Peyer's patch (tissue), 4 donors: ENCODE data around the gene DNAL1. TPM values are rescaled to one million over a fixed set of nuclear protein-coding genes. Genes with fewer than 3 reads are reported as not detected.
A peak's percentile ranks its signal among the peaks of the same experiment; 100 is the strongest.

ENCODE experiments used
- DNase-seq, 3 donors: peaks; one replicate each; pipeline ENCODE4 v3.0.0-alpha.2; 2017 to 2019
- H3K27ac ChIP-seq, 4 donors: fragments of 200-600 bp; sonication (generic); one replicate each; pipeline ENCODE4 v1.5.1; 2016 to 2019
- H3K27me3 ChIP-seq, 2 donors: fragments of 200-600 bp; sonication (generic); one replicate each; pipeline ENCODE4 v1.5.1; 2019
- H3K36me3 ChIP-seq, 3 donors: fragments of 200-600 bp; sonication (generic); one replicate each; pipeline ENCODE4 v1.5.1; 2016 to 2019
- H3K4me1 ChIP-seq, 4 donors: fragments of 200-600 bp; sonication (generic); one replicate each; pipeline ENCODE4 v1.5.1; 2016 to 2019
- H3K4me3 ChIP-seq, 4 donors: fragments of 200-600 bp; sonication (generic); 1 replicate in 3 of 4; 2 replicates in 1 of 4; pipeline ENCODE4 v1.5.1; 2016 to 2019; ENCODE audit warnings: mild to moderate bottlenecking in 1 of 4
- H3K9me3 ChIP-seq, 4 donors: fragments of 200-600 bp; sonication (generic); one replicate each; pipeline ENCODE4 v1.5.1; 2016 to 2019; ENCODE audit warnings: mild to moderate bottlenecking in 1 of 4
- POLR2A ChIP-seq, 2 donors: fragments of 450-650 bp; IDR thresholded peaks; one replicate each; pipeline ENCODE4 v1.5.1; 2017; ENCODE audit warnings: antibody characterized with exemption in 2 of 2, mild to moderate bottlenecking in 2 of 2, moderate library complexity in 2 of 2
- total RNA-seq, 4 donors: library from RNA; depleted of rRNA; stranded (reverse); fragments of >200 nt; gene quantifications; one replicate each; pipeline ENCODE4 v1.1.0, GENCODE V29; 2016
- TF ChIP-seq, protein P1 (sequence below), 6 experiments: fragments of 450-650 bp in 4 of 6; fragments of 200-600 bp in 2 of 6; sonication (generic) in 1 of 6; IDR thresholded peaks; one replicate each; pipeline ENCODE4 v1.5.1; 2017 to 2019; ENCODE audit warnings: antibody characterized with exemption in 6 of 6, mild to moderate bottlenecking in 3 of 6, moderate library complexity in 1 of 6

DNAL1 gene
- total RNA-seq, 4 donors from 2014 or later, result 1.7 to 7.6 (median 4.6) TPM

DNA sequence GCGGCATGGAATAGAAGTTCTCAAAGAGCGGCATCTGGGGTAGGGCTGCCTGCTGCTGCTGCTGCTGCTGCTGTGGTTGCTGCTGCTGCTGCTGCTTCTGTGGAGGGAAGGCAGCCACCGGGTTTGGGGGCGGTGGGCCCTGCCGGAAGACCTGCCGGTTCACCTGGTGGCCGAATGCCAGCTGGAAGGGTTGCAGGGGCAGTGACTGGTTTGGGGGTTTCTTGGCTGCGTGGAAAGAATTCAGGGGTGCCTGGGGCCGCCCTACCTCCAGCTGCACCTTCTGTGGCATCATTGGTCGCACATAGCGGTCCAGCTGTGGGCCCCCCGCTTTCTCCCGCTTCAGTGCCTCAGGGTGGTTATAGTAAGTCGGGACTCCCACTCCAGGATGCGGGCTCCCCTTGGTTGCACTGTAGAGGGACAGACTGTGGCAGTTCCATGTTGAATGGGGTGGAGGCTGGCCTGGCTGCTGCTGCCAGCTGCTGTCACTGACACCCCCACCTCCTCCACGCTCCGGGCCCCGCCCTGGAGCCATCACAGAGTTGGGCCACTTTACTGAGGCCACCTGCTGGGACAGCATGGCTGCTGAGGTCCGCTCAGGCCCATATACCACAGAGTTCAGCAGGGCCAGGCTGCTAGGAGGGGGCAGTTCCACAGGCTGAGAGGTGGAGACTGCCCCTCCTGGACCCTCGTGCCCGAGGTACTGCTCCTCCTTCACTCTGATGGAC lies 94.5 kb downstream of the DNAL1 start:
- H3K36me3 ChIP-seq, result peaks cover 0 to 58% (median 0%) of the 10 kb centered on the region in 3 donors
- TF ChIP-seq POLR2A (IDR thresholded peaks at IDR 0.05), result no peak
- TF ChIP-seq, protein P1, sequence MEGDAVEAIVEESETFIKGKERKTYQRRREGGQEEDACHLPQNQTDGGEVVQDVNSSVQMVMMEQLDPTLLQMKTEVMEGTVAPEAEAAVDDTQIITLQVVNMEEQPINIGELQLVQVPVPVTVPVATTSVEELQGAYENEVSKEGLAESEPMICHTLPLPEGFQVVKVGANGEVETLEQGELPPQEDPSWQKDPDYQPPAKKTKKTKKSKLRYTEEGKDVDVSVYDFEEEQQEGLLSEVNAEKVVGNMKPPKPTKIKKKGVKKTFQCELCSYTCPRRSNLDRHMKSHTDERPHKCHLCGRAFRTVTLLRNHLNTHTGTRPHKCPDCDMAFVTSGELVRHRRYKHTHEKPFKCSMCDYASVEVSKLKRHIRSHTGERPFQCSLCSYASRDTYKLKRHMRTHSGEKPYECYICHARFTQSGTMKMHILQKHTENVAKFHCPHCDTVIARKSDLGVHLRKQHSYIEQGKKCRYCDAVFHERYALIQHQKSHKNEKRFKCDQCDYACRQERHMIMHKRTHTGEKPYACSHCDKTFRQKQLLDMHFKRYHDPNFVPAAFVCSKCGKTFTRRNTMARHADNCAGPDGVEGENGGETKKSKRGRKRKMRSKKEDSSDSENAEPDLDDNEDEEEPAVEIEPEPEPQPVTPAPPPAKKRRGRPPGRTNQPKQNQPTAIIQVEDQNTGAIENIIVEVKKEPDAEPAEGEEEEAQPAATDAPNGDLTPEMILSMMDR (IDR thresholded peaks at IDR 0.05), result no peak
- H3K9me3 ChIP-seq, result no peaks in the 10 kb centered on the region
- H3K4me3 ChIP-seq, result no peak overlapping the region
- H3K27me3 ChIP-seq, result no peaks in the 10 kb centered on the region
- no peak for DNase-seq
- peak overlapping the region in 3 of 4 donors; percentile 13 to 95 (median 92) for H3K27ac ChIP-seq
- H3K4me1 ChIP-seq, result peaks cover 28 to 58% (median 42%) of the 10 kb centered on the region in 4 donors

DNA sequence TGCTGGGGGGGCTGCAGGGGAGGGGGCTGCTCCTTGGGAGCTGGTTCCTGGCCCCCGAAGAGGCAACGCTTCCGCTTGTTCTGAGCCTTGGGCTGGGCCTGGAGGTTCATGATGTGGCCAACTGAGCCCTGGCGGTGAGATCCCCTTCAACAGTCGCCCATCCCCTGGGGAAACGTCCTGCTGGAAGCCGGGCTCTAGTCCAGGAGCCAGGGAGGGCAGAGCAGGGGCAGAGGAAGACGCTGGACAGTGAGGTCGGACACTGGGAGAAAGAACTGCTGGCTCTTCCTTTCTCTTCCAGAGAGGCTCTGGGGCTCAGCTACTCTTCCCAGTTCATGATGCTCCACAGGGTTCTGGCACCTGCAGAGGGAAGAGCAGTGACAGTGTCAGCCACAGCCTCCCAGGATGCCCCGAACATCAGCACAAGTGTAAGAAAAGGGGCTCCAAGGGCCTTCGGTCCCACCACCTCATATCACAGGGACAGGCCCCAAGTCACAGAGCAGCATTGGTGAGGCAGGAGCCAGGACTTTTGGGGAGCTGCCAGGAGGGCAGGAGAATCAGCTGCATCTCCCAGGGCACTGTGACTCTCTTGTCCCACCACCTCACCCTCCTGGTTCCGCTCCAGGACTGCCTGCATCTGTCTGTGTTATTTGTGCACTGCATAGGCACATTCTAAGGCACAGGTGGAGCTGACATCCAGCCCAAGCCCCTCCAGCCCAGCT lies 95.3 kb downstream of the DNAL1 start:
- no peaks in the 10 kb centered on the region for H3K27me3 ChIP-seq
- no peak overlapping the region for H3K4me3 ChIP-seq
- no peaks in the 10 kb centered on the region for H3K9me3 ChIP-seq
- DNase-seq, result no peak
- TF ChIP-seq, protein P1 (IDR thresholded peaks at IDR 0.05), result no peak
- no peak for TF ChIP-seq POLR2A (IDR thresholded peaks at IDR 0.05)
- H3K27ac ChIP-seq, result peak overlapping the region; percentile 78 to 95 (median 88)
- peaks cover 0 to 51% (median 0%) of the 10 kb centered on the region in 3 donors for H3K36me3 ChIP-seq
- H3K4me1 ChIP-seq, result peaks cover 35 to 66% (median 48%) of the 10 kb centered on the region in 4 donors

DNA sequence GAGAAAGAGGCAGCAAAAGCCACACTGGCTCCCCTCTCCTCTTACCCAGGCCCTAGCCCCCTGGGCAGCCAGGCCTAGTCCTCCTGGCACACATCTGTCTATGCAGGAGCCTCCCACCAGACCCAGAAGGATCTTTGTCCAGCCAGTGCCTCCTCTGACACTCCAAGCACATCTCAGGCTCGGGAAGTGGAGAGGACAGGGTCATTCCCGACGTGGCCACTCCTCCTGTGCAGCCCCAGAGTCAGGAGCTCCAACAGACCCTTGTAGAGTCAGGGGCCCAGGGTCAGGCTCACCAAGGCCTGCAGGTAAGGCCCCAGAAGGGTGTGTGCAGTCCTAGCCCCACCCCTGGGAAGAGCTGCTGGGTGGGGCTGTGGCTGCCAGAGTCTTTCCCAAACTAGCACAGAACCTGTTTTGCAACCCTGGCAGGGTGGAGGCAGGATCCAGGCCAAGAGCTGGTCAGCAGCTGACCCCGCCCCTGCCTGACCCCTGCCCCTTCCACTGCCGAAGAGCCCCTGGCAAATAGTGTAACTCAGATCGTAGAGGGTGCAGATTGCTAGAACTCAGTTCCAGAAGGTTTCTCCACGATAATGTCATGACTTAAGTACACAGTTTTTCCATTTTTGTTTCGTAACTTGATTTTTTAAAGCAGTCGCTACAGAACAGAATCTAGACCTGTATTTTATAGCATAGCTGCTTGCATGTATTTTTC lies 96.0 kb downstream of the DNAL1 start:
- DNase-seq, result peak in 2 of 3 donors; percentile 87 to 88
- Histone ChIP-seq H3K4me1 (peaks cover 42 to 73% (median 55%) of the 10 kb centered on the region in 4 donors), H3K27me3 (no peaks in the 10 kb centered on the region), H3K27ac (peak overlapping the region; percentile 78 to 95 (median 88)), H3K4me3 (peak overlapping the region in 3 of 4 donors; percentile 31 to 39 (median 38)), H3K36me3 (peaks cover 0 to 43% (median 0%) of the 10 kb centered on the region in 3 donors), H3K9me3 (no peaks in the 10 kb centered on the region)
- TF ChIP-seq POLR2A (IDR thresholded peaks at IDR 0.05), result peak in 1 of 2 donors; percentile 16
- TF ChIP-seq, protein P1 (IDR thresholded peaks at IDR 0.05), result no peak

DNA sequence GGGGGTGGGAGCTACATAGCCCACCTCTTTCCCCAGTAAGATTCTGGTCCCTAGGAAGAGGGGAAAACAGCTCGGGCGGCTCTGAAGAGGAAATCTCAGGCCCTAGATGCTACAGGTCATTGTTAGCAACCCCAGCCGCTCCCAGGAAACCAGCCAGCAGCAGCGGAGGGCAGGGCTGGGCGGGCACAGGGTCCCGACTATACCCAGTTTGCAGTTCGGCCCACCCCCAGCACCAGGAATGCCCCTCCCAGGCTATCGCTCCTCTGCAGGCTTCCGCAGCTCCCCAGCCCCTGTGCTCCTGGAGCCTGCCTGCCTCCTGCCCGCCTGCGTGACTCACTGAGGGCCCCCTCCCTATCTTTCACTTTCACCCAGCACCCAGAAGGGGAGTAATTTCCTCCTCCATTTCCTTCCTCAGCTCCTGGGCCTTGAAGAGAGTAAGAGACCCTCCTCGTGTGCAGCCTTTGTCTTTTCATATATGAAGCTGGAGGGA lies 96.6 kb downstream of the DNAL1 start:
- Histone ChIP-seq H3K27ac (peak overlapping the region; percentile 78 to 95 (median 88)), H3K4me1 (peaks cover 48 to 79% (median 62%) of the 10 kb centered on the region in 4 donors), H3K27me3 (no peaks in the 10 kb centered on the region), H3K4me3 (peak overlapping the region; percentile 9 to 39 (median 34)), H3K36me3 (peaks cover 0 to 38% (median 0%) of the 10 kb centered on the region in 3 donors), H3K9me3 (no peaks in the 10 kb centered on the region)
- TF ChIP-seq, protein P1 (IDR thresholded peaks at IDR 0.05), result peak in 3 of 6 experiments; percentile 2 to 28 (median 27)
- TF ChIP-seq POLR2A (IDR thresholded peaks at IDR 0.05), result peak in 1 of 2 donors; percentile 25
- peak; percentile 72 to 89 (median 87) for DNase-seq
